ENCODE data around the gene ZBTB8A.

The ZBTB8A gene

GRCh38 chr1:32508761-32509160 lies 30.5 kb upstream of the ZBTB8A start (continued):
- no peak for TF ChIP-seq TSHZ2 (CRISPR knock-in tag; IDR thresholded peaks at IDR 0.05)
- no peak for TF ChIP-seq CREB5 (CRISPR knock-in tag; IDR thresholded peaks at IDR 0.05; ENCODE audit: low read depth)
- no peak for TF ChIP-seq ISL1 (CRISPR knock-in tag; IDR thresholded peaks at IDR 0.05)
- TF ChIP-seq CSDC2 (CRISPR knock-in tag; IDR thresholded peaks at IDR 0.05): no peak
- no peak for TF ChIP-seq ZNF8 (CRISPR knock-in tag; IDR thresholded peaks at IDR 0.05)
- TF ChIP-seq ZC3H10 (CRISPR knock-in tag; IDR thresholded peaks at IDR 0.05): no peak
- TF ChIP-seq ESRRG (CRISPR knock-in tag; IDR thresholded peaks at IDR 0.05): no peak
- TF ChIP-seq TCF4 (CRISPR knock-in tag; IDR thresholded peaks at IDR 0.05; ENCODE audit: borderline replicate concordance): no peak

GRCh38 chr1:32509939-32510338 lies 29.3 kb upstream of the ZBTB8A start:
- ATAC-seq: no peak
- no peak for TF ChIP-seq ZNF565 (CRISPR knock-in tag; conservative IDR thresholded peaks at IDR 0.05; ENCODE audit: low read depth)
- TF ChIP-seq ARNTL (CRISPR knock-in tag; IDR thresholded peaks at IDR 0.05; ENCODE audit: borderline replicate concordance, low read depth): no peak
- no peak for TF ChIP-seq CSDC2 (CRISPR knock-in tag; IDR thresholded peaks at IDR 0.05)
- no peak for TF ChIP-seq ZFP3 (CRISPR knock-in tag; IDR thresholded peaks at IDR 0.05)
- no peak for TF ChIP-seq POU6F1 (CRISPR knock-in tag; IDR thresholded peaks at IDR 0.05; ENCODE audit: borderline replicate concordance, low read depth)
- TF ChIP-seq CREB5 (CRISPR knock-in tag; IDR thresholded peaks at IDR 0.05; ENCODE audit: low read depth): no peak
- TF ChIP-seq TCF4 (CRISPR knock-in tag; IDR thresholded peaks at IDR 0.05; ENCODE audit: borderline replicate concordance): no peak
- no peak for TF ChIP-seq SNAI2 (CRISPR knock-in tag; IDR thresholded peaks at IDR 0.05)

- no peak for TF ChIP-seq BACH2 (CRISPR knock-in tag; IDR thresholded peaks at IDR 0.05; ENCODE audit: borderline replicate concordance)
- no peak for ATAC-seq
Measured at GRCh38 chr1:32516402-32516801, 22.8 kb upstream of the ZBTB8A start.

- no peak for ATAC-seq
- TF ChIP-seq ARNTL (CRISPR knock-in tag; IDR thresholded peaks at IDR 0.05; ENCODE audit: borderline replicate concordance, low read depth): no peak
- no peak for TF ChIP-seq SNAI2 (CRISPR knock-in tag; IDR thresholded peaks at IDR 0.05)
- no peak for TF ChIP-seq BACH2 (CRISPR knock-in tag; IDR thresholded peaks at IDR 0.05; ENCODE audit: borderline replicate concordance)
- no peak for TF ChIP-seq TOX (CRISPR knock-in tag; IDR thresholded peaks at IDR 0.05; ENCODE audit: borderline replicate concordance)
- no peak for TF ChIP-seq ZNF70 (CRISPR knock-in tag; IDR thresholded peaks at IDR 0.05)
- no peak for TF ChIP-seq CSDC2 (CRISPR knock-in tag; IDR thresholded peaks at IDR 0.05)
- TF ChIP-seq ZC3H10 (CRISPR knock-in tag; IDR thresholded peaks at IDR 0.05): no peak
- TF ChIP-seq RARB (CRISPR knock-in tag; IDR thresholded peaks at IDR 0.05): no peak
- TF ChIP-seq ZNF565 (CRISPR knock-in tag; conservative IDR thresholded peaks at IDR 0.05; ENCODE audit: low read depth): no peak
- TF ChIP-seq ESRRG (CRISPR knock-in tag; IDR thresholded peaks at IDR 0.05): no peak
- TF ChIP-seq CSRNP3 (CRISPR knock-in tag; IDR thresholded peaks at IDR 0.05): no peak
- no peak for TF ChIP-seq ZFP30 (CRISPR knock-in tag; IDR thresholded peaks at IDR 0.05)
- TF ChIP-seq OSR1 (CRISPR knock-in tag; IDR thresholded peaks at IDR 0.05): no peak
- TF ChIP-seq ZNF8 (CRISPR knock-in tag; IDR thresholded peaks at IDR 0.05): no peak
- no peak for TF ChIP-seq GLIS3 (CRISPR knock-in tag; IDR thresholded peaks at IDR 0.05)
- TF ChIP-seq ISL1 (CRISPR knock-in tag; IDR thresholded peaks at IDR 0.05): no peak
- no peak for TF ChIP-seq PATZ1 (CRISPR knock-in tag; IDR thresholded peaks at IDR 0.05; ENCODE audit: borderline replicate concordance)
- TF ChIP-seq POU6F1 (CRISPR knock-in tag; IDR thresholded peaks at IDR 0.05; ENCODE audit: borderline replicate concordance, low read depth): no peak
Measured at GRCh38 chr1:32518976-32519375, 20.3 kb upstream of the ZBTB8A start.

Data from SK-N-SH treated with all-trans-retinoic acid at 6 μM for 48 hours (cell line).